ENCODE data around the gene MYH9. TPM values are rescaled to one million over a fixed set of nuclear protein-coding genes. Genes with fewer than 3 reads are reported as not detected.

MYH9 gene
- polyA plus RNA-seq, 1 donor from 2014 or later, result 7.1 TPM

DNA sequence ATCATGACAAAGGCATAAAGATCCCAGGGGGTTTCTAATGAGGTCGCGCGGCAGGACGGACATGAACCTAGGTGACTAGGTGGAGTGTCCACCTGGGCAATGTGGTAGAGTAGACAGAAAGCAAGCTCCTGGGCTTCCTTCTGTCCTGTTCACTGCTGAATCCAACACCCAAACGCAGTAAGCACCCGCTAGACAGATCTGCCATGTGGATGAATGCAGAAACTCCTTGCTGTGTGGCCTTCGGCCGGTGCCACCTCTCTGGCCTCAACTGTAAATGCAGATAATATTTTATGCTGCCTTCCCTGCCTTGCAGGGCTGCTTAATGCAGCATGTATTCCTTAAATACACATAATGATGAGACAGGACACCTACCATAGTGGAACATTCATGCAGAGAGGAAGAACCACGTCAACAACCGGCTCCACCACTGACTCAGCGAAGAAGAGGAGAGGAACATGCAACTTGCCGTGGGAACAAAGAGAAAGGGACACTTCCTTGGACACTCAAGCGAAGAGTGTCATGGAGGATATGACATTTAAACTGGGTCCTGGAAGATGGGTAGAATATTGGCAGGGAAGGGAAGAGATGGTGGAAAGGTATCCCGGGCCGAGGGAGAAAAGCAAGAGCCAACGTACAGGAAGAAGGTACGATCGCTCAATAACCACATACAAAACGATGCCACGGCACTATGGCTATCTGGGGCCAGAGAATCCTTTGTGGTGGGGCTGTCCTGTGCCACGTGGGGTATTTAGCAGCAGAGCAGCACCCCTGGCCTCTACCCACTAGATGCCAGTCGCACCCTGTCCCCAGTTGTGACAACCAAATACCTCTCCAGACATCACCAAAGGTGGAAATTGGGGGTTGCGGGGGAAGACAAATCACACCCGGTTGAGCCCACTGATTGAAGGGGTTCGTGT, 30.8 kb downstream of the MYH9 start:
- Histone ChIP-seq H3K27me3 (ENCODE audit: insufficient read depth, low read depth, low read length) (no peaks in the 10 kb centered on the region), H3K9me3 (ENCODE audit: low read length) (no peaks in the 10 kb centered on the region), H3K27ac (ENCODE audit: low read length) (no peak overlapping the region), H3K9me2 (ENCODE audit: insufficient read depth, low read length) (no peaks in the 10 kb centered on the region), H3K4me2 (ENCODE audit: low read length) (no peak overlapping the region), H3K9ac (ENCODE audit: low read length) (no peak overlapping the region), H3K4me3 (ENCODE audit: low read length) (no peak overlapping the region), H2AFZ (ENCODE audit: low read depth, low read length) (no peak overlapping the region), H3K36me3 (ENCODE audit: insufficient read depth, low read length) (no peaks in the 10 kb centered on the region), H4K20me1 (ENCODE audit: insufficient read depth) (no peaks in the 10 kb centered on the region), H3F3A (ENCODE audit: insufficient read depth, low read length, poor library complexity, severe bottlenecking) (no peaks in the 10 kb centered on the region), H3K79me2 (replicated peaks; ENCODE audit: insufficient read depth, low read length) (peaks cover 39% of the 10 kb centered on the region)
- TF ChIP-seq, protein P1, sequence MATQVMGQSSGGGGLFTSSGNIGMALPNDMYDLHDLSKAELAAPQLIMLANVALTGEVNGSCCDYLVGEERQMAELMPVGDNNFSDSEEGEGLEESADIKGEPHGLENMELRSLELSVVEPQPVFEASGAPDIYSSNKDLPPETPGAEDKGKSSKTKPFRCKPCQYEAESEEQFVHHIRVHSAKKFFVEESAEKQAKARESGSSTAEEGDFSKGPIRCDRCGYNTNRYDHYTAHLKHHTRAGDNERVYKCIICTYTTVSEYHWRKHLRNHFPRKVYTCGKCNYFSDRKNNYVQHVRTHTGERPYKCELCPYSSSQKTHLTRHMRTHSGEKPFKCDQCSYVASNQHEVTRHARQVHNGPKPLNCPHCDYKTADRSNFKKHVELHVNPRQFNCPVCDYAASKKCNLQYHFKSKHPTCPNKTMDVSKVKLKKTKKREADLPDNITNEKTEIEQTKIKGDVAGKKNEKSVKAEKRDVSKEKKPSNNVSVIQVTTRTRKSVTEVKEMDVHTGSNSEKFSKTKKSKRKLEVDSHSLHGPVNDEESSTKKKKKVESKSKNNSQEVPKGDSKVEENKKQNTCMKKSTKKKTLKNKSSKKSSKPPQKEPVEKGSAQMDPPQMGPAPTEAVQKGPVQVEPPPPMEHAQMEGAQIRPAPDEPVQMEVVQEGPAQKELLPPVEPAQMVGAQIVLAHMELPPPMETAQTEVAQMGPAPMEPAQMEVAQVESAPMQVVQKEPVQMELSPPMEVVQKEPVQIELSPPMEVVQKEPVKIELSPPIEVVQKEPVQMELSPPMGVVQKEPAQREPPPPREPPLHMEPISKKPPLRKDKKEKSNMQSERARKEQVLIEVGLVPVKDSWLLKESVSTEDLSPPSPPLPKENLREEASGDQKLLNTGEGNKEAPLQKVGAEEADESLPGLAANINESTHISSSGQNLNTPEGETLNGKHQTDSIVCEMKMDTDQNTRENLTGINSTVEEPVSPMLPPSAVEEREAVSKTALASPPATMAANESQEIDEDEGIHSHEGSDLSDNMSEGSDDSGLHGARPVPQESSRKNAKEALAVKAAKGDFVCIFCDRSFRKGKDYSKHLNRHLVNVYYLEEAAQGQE (IDR thresholded peaks at IDR 0.05; ENCODE audit: borderline replicate concordance), result no peak
- TF ChIP-seq MXI1 (conservative IDR thresholded peaks at IDR 0.05; ENCODE audit: poor library complexity, severe bottlenecking) (no peak), CTCF (IDR thresholded peaks at IDR 0.05; ENCODE audit: poor library complexity, severe bottlenecking) (no peak), TAF1 (IDR thresholded peaks at IDR 0.05; ENCODE audit: low read depth) (no peak), EZH2 (IDR thresholded peaks at IDR 0.05; ENCODE audit: borderline replicate concordance, insufficient read depth, low read length, poor library complexity, severe bottlenecking) (no peak), RAD21 (conservative IDR thresholded peaks at IDR 0.05) (no peak), POLR2AphosphoS5 (IDR thresholded peaks at IDR 0.05) (no peak), EP300 (conservative IDR thresholded peaks at IDR 0.05; ENCODE audit: poor library complexity, severe bottlenecking) (no peak), SMC3 (conservative IDR thresholded peaks at IDR 0.05; ENCODE audit: poor library complexity) (no peak)

DNA sequence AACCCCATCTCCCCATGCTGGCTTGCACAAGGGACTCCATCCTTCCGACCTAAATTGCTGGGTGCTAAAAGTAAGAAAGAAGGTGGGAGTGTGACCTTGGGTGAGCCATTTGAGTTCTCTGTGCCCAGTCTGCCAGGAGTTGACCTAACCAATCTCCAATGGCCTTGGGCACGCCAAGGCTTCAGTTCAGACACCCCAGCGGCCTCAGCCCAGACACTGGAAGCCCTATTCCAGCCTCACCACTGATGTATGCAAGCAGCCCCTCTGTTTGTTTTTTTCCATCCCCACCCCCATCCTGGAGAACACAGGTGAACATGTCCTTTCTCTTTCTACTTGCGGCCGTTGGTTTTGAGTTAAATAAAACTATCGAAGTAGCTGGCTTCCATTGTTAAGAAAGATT, 31.9 kb downstream of the MYH9 start:
- Histone ChIP-seq H3K36me3 (ENCODE audit: insufficient read depth, low read length) (no peaks in the 10 kb centered on the region), H3K9me2 (ENCODE audit: insufficient read depth, low read length) (no peaks in the 10 kb centered on the region), H3K27ac (ENCODE audit: low read length) (no peak overlapping the region), H3K27me3 (ENCODE audit: insufficient read depth, low read depth, low read length) (no peaks in the 10 kb centered on the region), H2AFZ (ENCODE audit: low read depth, low read length) (no peak overlapping the region), H3K9ac (ENCODE audit: low read length) (no peak overlapping the region), H3K9me3 (ENCODE audit: low read length) (no peaks in the 10 kb centered on the region), H3K4me3 (ENCODE audit: low read length) (no peak overlapping the region), H3K4me2 (ENCODE audit: low read length) (no peak overlapping the region), H4K20me1 (ENCODE audit: insufficient read depth) (no peaks in the 10 kb centered on the region), H3K79me2 (replicated peaks; ENCODE audit: insufficient read depth, low read length) (peaks cover 39% of the 10 kb centered on the region), H3F3A (ENCODE audit: insufficient read depth, low read length, poor library complexity, severe bottlenecking) (no peaks in the 10 kb centered on the region)
- TF ChIP-seq MXI1 (conservative IDR thresholded peaks at IDR 0.05; ENCODE audit: poor library complexity, severe bottlenecking) (no peak), POLR2AphosphoS5 (IDR thresholded peaks at IDR 0.05) (no peak), CTCF (IDR thresholded peaks at IDR 0.05; ENCODE audit: poor library complexity, severe bottlenecking) (no peak), SMC3 (conservative IDR thresholded peaks at IDR 0.05; ENCODE audit: poor library complexity) (no peak), TAF1 (IDR thresholded peaks at IDR 0.05; ENCODE audit: low read depth) (no peak), EP300 (conservative IDR thresholded peaks at IDR 0.05; ENCODE audit: poor library complexity, severe bottlenecking) (no peak)
- TF ChIP-seq, protein P1 (IDR thresholded peaks at IDR 0.05; ENCODE audit: borderline replicate concordance), result no peak
